GM12892 (cell line): ENCODE measurements around the gene ACAA1.

Experiments
- POLR2A ChIP-seq: IDR thresholded peaks from 2 replicates; pipeline ENCODE4 v1.6.1; 2011; ENCODE audit warnings: low read depth, low read length, control low read depth
- POLR2AphosphoS5 ChIP-seq: IDR thresholded peaks from 2 replicates; pipeline ENCODE4 v1.6.1; 2011; ENCODE audit warnings: low read depth, low read length, control low read depth
- TAF1 ChIP-seq: IDR thresholded peaks from 2 replicates; pipeline ENCODE4 v1.6.1; 2011; ENCODE audit warnings: low read depth, mild to moderate bottlenecking, control low read depth, low read length, borderline replicate concordance

GRCh38 chr3:38125305-38126120, 11.4 kb downstream of the ACAA1 start:
- TF ChIP-seq POLR2A (no peak), POLR2AphosphoS5 (no peak), TAF1 (no peak)
